ENCODE measurements around the gene RAB3GAP2.
"Not testable (repeated sequence)": the region's sequence is repeated elsewhere in the genome, so short reads cannot be mapped to it uniquely, and the experiment has no call there.

Gene RAB3GAP2

DNA sequence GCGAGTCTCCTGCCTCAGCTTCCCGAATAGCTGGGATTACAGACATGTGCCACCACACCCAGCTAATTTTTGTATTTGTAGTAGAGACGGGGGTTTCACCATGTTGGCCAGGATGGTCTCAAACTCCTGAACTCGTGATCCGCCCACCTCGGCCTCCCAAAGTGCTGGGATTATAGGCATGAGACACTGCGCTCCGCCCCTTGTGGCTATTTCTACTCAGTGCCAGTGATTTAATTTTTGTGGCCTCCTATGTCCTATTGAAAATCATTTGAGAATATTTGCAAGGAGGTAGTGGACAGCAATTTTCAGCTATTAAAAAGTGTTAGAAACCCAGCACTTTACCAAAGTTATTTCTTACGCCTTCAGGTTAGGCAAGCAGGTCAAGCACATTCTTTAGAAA lies 36.0 kb downstream of the RAB3GAP2 start:
- not testable (repeated sequence) for DNase-seq (ENCODE audit: low read depth, low spot score)

DNA sequence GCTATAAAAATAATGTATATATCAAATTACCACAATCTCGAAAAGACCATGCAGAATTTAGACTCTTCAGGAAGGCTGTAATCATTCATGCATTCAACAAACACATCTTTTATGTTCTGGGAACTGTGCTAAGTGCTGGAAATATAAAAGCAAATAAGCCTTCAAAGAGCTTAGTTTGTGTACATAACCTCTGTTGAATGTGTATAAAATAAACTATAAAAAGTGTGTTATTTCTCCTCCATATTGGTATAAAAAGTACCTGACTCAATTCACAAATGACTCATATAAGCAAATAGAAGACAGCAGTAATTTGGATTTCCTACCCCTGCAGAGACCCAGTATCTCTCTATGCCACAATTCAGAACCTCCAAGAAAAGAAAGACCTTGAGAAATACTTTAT lies 36.8 kb downstream of the RAB3GAP2 start:
- no peak for DNase-seq (ENCODE audit: low read depth, low spot score)

DNA sequence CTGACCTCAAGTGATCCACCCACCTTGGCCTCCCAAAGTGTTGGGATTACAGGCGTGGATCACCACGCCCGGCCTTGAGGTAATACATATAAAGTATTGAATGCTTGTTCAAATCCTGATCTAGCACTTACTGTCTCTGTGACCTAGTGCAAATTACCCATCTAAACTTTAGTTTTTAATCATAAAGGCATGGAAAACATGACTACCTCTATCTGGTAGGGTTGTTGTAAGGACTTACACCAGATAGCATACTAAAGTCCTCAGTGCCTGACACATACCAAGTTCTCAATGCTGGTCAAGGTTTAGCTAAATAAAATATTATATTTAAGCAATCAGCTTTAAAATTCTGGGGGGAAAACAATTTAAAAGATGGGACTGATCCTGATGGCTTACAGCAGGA lies 38.3 kb downstream of the RAB3GAP2 start:
- DNase-seq (ENCODE audit: low read depth, low spot score), result no peak

DNA sequence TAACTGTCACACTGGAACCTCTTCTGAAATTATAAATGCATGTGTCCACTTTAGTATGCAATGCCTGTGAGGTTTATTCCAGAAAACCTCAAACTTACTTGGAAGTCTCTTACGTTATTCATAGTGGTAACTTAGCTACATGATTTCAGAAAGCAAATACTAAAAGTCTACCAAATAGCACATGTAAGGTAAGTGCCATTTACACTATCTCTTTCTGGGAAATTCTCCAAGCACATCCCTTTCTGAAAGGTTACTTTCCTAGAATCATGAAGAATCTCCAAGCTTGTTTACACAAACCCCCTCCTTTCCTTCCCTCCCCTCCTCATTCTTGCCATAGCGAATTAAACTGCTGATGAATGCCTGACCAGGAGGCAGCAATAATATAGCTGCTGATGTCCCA lies 42.5 kb downstream of the RAB3GAP2 start:
- no peak for DNase-seq (ENCODE audit: low read depth, low spot score)

DNA sequence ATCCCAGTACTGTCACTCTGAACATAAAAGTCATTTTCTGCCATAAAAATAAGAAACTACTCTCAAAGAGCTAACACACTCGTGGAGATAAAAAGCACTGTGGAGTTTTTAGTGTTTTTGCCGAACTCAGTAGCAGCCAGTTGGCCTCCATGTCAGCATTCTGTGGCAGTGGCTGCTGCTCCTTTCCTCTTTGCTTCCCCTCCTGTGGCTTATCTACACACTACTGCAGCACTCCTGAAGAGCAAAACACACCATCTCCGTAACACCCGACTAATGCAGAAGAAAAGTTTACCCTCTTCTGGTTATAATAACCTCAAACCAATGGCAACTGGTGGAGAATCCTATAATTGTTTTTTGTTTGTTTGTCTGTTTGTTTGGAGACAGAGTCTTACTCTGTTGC lies 44.9 kb downstream of the RAB3GAP2 start:
- DNase-seq (ENCODE audit: low read depth, low spot score), result no peak

DNA sequence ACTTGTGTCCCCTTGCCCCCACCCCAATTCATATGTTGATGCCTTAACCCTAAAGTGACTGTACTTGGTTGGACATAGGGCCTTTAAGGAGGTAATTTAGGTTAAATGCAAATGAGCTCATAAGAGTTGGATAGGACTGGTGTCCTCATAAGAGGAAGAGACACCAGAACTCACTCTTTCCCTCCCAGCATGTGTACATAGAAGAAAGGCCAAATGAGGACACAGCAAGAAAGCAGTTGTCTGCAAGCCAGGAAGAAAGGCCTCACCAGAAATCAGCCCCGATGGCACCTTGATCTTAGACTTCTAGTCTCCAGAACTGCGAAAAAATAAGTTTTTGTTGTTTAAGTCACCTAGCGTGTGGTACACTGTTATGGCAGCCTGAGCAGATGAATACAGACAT lies 45.5 kb downstream of the RAB3GAP2 start:
- DNase-seq (ENCODE audit: low read depth, low spot score), result no peak

DNA sequence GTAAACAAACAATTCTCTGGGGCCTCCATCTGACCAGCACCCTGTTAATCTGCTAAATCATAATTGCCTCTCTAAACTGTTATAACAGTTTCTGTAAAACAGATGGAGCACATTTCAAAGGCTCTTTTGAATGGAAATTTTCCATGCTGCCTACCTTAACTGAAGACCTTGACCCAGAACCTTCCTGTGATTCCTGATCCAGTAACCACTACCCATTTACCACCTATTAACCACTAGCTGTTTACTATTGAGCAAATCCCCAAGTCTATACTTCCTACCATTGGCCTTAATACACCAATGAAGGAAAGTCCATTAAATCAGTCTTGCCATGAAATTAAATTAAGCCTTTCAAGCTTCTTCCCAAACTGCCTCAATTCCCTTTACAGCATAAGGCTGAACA lies 46.3 kb downstream of the RAB3GAP2 start:
- no peak for DNase-seq (ENCODE audit: low read depth, low spot score)

DNA sequence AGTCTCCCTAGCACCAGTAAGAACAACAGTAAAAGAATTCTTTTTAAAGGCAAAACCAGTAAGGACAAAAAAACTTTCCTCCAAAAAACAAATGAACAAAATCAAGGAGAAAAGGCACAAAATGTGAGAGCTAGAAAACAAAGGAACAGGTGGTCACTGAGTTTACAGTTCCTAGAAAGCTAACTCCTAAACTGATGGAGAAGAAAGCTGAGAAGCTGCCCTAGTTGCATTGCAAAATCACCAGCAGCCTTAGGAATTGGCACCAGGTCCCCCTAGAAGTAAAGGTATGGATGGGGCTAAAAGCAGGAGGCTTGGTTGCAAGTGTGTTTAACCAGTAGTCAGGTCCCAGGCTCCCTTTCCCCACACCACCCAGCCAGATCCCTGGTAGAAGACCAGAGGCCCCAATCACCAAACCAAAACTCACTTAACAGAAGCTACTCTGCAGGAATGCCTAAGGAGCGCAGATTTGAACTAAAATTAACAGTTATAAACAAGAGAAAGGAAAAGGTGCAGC lies 47.6 kb downstream of the RAB3GAP2 start:
- no peak for DNase-seq (ENCODE audit: low read depth, low spot score)

DNA sequence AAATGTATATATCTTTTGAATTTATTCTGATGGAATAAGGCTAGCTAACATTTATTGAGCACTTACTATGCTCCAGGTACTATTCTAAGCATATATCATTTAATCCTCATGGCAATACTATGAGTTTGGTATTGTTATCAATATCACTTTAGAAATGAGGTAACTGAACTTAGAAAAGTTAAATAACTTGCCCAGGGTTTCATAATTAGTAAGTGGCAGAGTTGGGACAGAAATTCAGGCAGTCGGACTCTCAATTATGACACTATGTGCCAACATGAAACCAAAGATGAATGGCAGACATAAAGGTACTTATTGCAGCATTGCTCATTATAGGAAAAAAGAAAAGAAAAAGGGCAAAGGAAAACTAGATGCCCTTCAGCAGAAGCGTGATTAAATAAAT lies 48.2 kb downstream of the RAB3GAP2 start:
- DNase-seq (ENCODE audit: low read depth, low spot score), result no peak

DNA sequence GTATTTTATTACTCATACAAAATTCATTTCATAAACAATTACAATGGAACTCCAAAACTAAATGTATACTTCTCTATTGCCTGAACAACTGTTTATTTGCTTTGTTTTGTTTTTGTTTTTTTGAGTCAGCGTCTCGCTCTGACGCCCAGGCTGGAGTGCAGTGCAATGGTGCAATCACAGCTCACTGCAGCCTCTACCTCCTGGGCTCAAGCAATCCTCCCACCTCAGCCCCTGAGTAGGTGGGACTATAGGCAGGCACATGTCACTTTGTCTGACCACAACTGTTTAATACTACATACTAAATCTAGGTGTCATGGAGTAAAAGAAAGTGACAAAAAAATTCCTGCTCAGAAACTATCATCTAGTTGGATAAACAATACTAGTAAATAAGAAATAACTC lies 49.3 kb downstream of the RAB3GAP2 start:
- DNase-seq (ENCODE audit: low read depth, low spot score), result no peak

DNA sequence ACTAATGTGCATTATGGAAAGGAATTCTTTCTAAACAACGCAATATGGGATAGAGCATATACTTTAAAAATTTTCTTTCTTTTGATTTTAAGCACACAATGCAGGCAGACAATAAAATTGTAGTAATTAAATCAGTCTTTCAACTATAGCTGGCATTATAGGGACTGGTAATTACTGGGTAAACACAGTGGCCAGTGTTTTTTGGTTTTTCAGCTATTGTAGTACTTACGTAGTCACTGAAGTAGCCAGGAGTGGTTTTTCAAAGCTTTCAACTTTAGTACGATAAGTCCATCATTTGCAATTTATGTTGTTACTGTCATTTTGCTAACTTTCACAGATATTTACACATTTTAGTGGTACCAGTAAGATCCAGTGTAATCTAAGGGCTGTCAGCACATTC lies 50.6 kb downstream of the RAB3GAP2 start:
- DNase-seq (ENCODE audit: low read depth, low spot score), result no peak

DNA sequence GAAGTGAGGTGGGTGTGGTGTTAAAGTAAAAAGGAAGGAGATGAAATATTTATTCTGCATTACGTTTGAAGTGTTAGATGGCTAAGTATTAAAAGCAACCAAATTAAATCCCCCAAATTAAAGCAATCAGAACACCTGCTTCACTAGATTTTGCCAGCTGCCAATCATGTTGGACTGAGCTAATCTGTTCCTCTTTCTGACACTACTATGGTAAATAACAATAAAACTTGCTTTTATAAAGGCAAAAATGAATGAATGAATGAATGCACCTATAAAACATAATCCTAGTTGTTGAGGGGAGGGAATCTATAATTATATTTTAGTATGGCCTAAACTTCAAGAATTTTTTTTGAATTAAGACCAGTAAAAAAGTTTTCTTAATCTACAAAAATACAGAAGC lies 51.0 kb downstream of the RAB3GAP2 start:
- no peak for DNase-seq (ENCODE audit: low read depth, low spot score)

DNA sequence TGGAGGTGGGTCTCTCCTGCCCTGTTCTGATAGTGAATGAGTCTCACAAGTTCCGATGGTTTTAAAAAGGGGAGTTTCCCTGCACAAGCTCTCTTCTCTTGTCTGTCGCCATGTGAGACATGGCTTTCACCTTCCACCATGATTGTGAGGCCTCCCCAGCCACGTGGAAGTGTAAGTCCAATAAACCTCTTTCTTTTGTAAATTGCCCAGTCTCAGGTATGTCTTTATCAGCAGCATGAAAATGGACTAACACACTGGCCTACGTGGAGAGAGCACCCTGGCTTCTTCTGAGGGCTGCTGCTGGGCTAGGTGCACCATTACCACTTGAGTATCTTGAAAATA lies 51.6 kb downstream of the RAB3GAP2 start:
- not testable (repeated sequence) for DNase-seq (ENCODE audit: low read depth, low spot score)

DNA sequence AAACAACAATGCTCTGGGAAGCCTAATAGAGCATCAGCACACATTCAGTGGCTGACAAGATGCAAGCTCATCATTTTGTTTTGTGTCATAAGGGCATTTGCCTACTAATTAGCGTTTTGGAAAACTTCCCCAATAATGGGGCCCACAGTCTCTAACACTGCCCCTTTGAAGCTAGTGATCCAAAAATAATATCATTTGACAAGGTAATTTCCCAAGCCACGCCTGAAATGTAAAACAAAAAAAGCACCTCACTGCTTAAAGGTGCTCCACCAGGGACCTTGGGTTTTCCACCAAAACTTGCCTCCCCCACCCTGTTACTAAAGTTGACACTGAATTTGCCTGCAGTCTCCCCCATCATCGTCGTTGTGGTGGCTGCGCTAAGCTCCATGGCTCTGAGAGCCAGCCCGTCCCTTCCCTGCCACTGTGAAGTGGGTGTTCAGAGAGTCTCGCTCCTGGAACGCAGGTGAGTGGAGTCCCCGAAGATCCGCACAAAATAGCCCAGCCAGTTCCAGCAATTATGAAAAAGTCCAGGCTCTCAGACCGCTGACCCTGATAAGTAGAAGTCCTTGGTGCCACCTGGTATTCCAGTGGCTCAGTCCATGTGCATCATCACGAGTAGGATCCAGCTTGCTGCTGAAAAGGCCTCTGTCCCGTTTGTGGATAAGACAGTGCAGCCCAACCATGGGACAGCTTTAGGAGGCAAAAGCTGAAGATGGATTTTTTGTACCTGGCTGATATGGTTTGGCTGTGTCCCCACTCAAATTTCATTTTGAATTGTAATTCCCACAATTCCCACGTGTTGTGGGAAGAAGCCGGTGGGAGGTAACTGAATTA lies 52.2 kb downstream of the RAB3GAP2 start:
- DNase-seq (ENCODE audit: low read depth, low spot score), result no peak

DNA sequence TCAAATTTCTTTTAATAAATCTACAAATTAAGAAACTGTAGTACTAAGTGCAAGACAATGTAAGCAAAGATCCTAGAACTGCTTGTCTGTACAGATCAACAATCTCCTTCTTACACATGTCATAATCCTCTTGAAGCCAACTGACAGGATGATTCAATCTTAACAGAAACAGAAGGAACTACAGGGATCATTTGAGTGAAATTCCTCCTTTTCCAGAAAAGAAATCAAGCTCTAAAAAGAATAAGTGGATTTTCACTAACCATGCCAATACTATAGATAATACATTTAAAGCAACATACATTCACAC lies 53.2 kb downstream of the RAB3GAP2 start:
- no peak for DNase-seq (ENCODE audit: low read depth, low spot score)

DNA sequence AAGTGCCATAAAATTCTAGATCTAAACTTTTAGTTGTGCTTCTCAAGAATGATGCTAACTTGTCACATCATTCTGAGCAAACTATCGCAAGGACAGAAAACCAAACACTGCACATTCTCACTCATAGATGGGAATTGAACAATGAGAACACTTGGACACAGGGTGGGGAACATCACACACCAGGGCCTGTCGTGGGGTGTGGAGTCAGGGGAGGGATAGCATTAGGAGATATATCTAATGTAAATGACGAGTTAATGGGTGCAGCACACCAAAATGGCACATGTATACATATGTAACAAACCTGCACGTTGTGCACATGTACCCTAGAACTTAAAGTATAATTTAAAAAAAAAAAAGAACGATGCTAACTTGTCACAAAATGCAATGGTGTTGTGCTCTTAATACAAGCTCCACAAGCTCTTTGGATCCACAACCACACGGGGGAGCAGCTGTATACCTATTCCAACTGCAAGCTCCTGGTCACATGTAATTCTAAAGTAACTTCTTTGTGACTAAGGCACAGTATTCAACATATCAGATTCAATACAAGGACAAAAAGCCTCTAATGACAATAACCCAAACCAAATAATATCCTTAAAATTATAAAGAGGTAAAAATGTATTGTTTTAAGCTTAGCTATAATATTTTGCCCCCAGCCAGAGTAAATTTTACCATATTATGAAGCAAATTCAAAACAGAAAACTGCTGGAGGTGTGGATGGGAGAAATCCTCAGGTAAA lies 53.7 kb downstream of the RAB3GAP2 start:
- not testable (repeated sequence) for DNase-seq (ENCODE audit: low read depth, low spot score)

DNA sequence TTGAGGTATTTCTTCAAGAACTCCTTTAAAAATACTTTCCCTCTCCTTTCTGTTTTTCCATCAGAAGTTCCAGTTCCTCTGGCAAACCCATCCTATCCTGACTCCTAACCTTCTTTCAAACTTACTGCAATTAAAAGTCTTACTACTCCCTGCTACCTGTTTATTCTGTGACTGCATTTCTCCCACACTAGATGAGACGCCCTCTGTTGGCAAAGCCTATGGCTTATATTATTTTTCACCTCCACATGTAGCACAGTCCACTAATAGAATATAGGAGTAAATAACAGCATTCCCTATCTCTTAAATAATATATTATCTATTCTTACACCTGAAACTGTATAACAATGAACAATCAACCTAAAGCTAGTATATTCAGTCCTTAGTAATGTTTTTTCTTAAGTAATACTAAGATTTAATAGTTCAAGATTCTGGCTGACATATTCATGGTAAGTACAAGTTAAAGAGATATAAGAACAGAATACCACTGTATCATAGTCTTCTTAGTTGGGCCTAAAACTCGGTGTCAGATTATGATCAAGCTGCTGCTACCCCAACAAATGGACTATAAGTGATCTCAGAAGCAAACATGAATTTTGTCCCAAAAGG lies 54.8 kb downstream of the RAB3GAP2 start:
- no peak for DNase-seq (ENCODE audit: low read depth, low spot score)

DNA sequence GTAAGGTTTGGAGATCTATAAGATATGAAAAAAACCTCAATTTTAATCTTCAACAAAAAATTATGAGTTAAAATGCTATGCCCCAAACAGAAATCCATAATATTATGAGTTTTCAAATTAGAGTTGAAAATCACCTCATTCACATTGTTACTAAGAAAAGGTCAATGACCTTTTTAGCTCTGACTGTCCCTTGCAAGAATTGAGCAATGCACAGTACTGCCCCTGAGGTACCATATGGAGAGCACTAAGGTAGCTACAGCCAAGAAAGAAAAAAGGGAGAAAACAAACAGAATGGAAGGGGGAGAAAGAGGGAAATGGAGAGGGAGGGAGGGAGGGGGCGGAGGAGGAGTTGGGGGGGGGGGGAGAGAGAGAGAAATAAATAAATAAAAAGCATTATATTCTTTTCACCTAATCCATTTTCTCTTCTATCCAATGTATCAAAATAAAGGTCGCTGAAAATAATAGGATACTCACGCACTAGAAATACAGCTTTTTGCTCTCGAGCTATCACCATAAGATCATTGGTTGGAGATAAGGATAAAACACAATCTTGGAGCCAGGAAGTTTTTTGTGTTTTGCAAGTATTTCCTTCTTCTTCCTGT lies 58.8 kb downstream of the RAB3GAP2 start:
- no peak for DNase-seq (ENCODE audit: low read depth, low spot score)

DNA sequence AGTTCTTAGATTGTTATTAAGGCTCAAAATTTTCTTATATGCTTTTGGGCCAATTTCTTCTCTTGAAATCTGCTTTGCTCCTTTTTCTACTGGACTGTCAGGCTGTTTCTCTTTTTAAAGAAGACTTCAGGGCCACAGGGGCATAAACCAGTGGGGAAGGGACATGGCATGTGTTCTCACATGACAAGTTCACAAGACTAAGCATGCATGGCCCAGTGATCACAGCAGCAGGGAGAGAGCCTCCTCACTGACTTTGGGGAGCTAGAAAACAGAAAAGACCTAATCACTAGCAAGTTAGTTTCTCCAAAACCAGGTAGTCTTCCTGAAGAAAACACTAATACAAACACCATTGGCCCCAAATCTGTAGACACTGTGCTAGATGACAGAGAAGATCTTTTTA lies 64.8 kb downstream of the RAB3GAP2 start:
- no peak for DNase-seq (ENCODE audit: low read depth, low spot score)

DNA sequence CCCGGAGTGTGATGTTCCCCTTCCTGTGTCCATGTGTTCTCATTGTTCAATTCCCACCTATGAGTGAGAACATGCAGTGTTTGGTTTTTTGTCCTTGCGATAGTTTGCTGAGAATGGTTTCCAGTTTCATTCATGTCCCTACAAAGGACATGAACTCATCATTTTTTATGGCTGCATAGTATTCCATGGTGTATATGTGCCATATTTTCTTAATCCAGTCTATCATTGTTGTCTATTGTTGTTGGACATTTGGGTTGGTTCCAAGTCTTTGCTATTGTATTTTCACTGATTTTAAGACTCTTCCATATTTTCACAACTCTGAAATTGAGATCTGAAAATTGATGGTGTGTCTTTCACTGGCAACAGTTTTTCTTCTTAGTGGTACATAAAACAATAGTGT lies 67.5 kb downstream of the RAB3GAP2 start:
- not testable (repeated sequence) for DNase-seq (ENCODE audit: low read depth, low spot score)

DNA sequence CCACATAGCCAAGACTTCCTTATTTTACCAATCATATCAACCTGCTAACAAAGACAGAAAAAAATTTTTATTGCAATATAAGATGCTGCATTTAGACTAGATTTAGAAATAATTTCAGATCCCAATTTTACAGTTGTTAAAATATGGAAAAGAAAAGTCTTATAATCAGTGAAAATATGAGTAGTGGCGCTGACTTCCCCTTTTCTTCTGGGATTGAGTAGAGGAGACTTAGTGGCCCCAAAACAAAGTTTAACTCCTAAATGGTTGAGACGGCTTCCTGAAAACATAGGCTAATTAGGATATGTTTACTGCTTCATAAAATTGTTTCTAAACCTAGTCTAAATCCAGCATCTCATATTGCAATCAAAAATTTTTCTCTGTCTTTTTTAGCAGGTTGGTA lies 68.4 kb downstream of the RAB3GAP2 start:
- DNase-seq (ENCODE audit: low read depth, low spot score), result no peak

DNA sequence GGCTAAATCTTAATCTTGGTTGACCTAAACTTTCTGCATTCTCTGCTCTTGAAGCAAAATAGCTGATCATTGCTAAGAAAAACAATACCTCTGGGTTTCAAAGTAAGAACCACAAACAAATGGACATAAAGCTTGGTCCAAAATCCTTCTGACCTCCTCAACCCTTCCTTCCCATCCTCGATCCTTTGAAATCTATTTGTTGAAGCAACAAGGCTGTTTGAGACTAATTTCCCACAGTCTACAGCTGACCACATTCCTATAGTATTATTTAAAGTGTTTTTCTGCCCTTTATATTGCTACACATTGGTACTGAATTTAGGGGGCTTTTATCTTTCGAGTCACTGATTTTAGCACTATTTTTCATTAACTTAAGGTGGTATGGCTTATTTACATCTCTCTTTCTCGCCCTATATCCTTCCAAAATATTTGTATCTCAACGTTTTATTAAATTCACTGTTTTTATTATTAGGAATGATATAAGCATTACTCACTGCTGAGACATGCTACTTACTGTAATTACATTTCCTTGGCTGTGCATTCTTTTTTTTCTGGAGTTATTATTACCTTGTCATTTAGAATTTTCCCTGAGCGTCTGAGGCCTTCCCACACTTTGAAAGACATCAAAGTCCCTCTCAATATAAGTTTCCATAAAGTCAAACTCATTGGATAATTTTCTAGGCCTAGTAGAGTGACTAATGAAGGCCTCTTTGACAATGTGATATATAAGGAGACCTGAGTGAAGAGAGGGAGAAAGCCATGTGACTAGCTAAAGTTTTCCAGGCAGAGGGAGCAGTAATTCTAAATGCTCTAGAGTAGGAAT lies 73.9 kb downstream of the RAB3GAP2 start:
- no peak for DNase-seq (ENCODE audit: low read depth, low spot score)

Measured in brain pericyte (primary cell).